ENCODE results near the gene CADPS2.

DNA sequence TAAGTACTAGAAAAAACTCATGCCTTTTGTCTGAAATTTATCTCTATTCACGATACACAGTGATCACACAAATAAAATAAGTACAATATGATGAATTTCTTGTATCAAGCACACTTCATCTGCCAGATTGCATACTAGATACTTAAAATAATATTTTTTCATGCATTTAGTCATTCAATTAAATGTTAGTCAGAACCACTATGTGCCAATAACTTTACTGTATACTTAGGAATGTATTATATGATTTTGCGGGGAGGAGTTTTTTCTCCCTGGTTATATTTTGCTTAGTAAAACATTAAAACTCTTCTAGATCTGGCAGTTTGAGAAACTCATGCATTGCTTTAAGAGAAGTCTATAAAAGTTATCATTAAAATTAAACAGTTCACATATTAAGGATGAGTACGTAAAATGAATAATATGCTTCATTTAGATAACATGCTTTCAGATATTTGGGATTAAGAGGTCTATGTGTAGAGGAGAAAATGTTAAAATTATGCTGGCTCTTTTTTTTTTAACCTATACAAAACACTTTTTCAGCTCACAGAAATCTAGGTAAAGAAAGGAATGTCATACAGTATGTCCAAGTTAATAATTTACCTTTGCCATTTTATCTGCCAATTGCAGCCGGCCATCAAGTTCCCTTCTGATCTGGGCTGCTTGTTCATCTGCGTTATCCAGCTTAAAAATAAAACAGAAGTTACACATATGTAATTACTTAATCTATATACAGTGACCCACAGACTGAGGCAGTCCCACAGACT is 257.4 kb downstream of the CADPS2 start:
- TF ChIP-seq CREB1 (IDR thresholded peaks at IDR 0.05; ENCODE audit: low read depth): no peak
- no peak for TF ChIP-seq YY1 (IDR thresholded peaks at IDR 0.05; ENCODE audit: low read depth)
- no peak for TF ChIP-seq TAF1 (IDR thresholded peaks at IDR 0.05; ENCODE audit: low read depth)
- TF ChIP-seq NFIC (IDR thresholded peaks at IDR 0.05): no peak
- TF ChIP-seq CEBPB (IDR thresholded peaks at IDR 0.05): no peak
- TF ChIP-seq EP300 (IDR thresholded peaks at IDR 0.05; ENCODE audit: borderline replicate concordance): no peak
- TF ChIP-seq RAD21 (IDR thresholded peaks at IDR 0.05; ENCODE audit: low read depth): no peak
- TF ChIP-seq, protein P1, sequence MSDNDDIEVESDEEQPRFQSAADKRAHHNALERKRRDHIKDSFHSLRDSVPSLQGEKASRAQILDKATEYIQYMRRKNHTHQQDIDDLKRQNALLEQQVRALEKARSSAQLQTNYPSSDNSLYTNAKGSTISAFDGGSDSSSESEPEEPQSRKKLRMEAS (IDR thresholded peaks at IDR 0.05): no peak
